AG09319 (cell line): ENCODE results near the gene ADAMTS17.

Source experiments
- DNase-seq: peaks from one replicate; pipeline ENCODE4 v3.0.0-alpha.2; 2010; ENCODE audit warnings: low read depth; ENCODE audit errors: extremely low read depth
- CTCF ChIP-seq: IDR thresholded peaks from 2 replicates; pipeline ENCODE4 v1.5.1; 2011; ENCODE audit warnings: low read depth, mild to moderate bottlenecking, inconsistent platforms, low read length, moderate library complexity

Gene ADAMTS17

GRCh38 chr15:99973351-99973750 lies 368.4 kb downstream of the ADAMTS17 start:
- no peak for TF ChIP-seq CTCF
- DNase-seq, result no peak

DNA sequence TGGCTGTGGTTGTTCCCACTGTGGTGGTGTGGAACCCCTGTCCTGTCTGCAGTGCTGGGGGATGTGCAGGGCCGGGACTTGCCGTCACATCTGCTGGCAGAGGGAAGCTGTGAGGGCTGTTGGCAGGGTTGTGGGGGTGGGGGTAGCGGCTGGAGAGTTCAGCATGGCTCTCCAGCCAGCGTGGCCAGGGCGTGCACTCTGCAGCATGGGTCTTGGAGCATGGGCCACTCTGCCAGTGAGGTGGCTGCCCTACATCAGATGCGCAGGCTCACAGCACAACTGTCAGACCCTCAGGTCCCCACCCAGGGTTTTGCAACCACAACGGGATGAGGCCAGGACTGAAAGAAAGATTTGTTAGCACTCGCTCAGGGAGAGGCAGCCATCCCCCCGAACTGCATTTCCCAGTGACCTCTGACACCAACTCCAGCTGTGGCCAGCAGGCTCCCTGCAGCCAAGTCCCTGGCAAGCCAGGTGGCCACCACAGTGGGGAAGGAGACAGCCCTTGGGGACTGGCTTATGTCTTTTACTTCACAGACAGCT lies 370.8 kb downstream of the ADAMTS17 start:
- DNase-seq, result no peak
- TF ChIP-seq CTCF, result no peak

DNA sequence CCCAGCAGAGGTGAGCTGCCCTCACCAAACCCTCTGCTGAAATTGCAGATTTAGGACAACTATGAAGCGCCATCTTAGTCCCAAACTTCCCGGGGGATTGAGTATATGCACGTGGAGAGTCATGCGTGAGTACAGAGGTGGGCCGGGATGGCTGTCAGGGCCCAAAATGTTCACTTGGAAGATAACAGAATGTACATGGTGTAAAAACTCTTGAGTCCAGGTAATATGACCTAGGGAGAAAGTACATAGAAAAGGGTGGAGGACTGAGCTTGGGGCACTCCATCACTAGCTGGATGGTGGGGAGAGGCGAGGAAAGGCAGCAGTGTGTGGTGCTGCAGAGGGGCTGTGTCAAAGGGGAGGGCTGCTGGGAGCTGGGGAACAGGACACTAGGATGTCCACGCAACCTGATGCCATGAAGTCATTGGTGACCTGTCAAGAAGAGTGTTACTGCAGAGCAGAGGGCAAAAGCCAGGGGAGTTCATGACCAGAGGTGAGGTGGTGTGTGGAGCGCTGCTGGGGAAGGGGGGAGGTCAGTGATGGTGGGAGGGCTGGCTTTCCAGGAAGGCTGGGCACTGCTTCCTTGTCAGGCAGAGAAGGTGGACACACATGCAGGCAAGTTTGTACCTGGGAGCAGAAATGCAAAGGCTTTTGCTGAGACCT lies 372.4 kb downstream of the ADAMTS17 start:
- TF ChIP-seq CTCF, result no peak
- no peak for DNase-seq

DNA sequence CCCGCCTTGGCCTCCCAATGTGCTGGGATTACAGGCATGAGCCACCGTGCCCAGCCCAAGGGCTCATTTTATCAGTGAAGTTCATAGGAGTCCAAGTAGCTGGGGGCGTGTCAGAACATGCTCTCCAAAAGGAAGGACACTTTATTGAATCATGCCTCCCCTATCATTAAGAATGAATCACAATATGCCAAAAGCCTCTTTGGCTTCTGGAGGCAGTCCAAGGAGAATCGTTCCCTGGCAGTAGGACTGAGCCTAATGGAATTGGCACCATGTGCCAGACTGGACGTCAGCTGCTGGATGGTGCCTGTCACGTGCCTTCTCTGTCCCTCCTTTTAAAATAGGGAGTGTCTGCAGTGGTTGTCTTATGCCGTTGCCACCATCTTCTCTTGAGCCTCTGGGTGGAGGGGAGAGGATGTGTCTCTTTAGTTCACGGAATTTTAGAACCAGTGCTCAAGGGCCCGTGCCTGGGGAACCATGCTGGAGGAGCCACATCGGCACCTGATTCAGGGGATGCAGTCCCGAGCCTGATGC lies 373.9 kb downstream of the ADAMTS17 start:
- TF ChIP-seq CTCF, result no peak
- no peak for DNase-seq

- no peak for DNase-seq
- no peak for TF ChIP-seq CTCF
These were observed 375.0 kb downstream of the ADAMTS17 start for GRCh38 chr15:99966815-99967214.

DNA sequence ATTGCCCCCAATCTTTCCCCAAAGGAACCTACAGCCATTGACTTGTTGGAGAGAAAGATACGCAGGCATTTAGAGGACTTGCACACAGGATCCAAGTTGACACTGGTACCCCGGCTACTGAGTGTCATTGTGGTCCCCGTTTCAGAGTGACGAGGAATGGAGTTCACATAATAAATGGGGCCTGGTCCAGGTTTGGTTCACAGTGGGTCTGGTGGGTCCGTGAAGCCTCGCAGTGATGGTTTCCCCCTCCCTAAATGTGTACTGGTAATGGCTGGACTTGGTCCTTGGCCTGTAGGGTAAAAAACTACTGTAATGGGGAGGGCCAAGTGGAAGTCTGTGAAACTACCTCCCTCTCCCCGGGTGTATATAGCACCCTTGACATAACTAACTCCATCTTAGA lies 376.4 kb downstream of the ADAMTS17 start:
- DNase-seq, result no peak
- no peak for TF ChIP-seq CTCF

GRCh38 chr15:99963976-99964375 lies 377.8 kb downstream of the ADAMTS17 start:
- no peak for DNase-seq
- TF ChIP-seq CTCF, result no peak
